ENCODE measurements around the gene LIMA1.

GRCh38 chr12:50285253-50285652 is 1.9 kb upstream of the LIMA1 start:
- TF ChIP-seq, protein P1, sequence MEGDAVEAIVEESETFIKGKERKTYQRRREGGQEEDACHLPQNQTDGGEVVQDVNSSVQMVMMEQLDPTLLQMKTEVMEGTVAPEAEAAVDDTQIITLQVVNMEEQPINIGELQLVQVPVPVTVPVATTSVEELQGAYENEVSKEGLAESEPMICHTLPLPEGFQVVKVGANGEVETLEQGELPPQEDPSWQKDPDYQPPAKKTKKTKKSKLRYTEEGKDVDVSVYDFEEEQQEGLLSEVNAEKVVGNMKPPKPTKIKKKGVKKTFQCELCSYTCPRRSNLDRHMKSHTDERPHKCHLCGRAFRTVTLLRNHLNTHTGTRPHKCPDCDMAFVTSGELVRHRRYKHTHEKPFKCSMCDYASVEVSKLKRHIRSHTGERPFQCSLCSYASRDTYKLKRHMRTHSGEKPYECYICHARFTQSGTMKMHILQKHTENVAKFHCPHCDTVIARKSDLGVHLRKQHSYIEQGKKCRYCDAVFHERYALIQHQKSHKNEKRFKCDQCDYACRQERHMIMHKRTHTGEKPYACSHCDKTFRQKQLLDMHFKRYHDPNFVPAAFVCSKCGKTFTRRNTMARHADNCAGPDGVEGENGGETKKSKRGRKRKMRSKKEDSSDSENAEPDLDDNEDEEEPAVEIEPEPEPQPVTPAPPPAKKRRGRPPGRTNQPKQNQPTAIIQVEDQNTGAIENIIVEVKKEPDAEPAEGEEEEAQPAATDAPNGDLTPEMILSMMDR (IDR thresholded peaks at IDR 0.05) = no peak
- TF ChIP-seq EZH2 (IDR thresholded peaks at IDR 0.05; ENCODE audit: borderline replicate concordance, insufficient read depth, low read depth, low read length, poor library complexity, severe bottlenecking) = no peak
